Activated CD4-positive, alpha-beta T cell treated with anti-CD3 and anti-CD28 coated beads, Interleukin-2, Interleukin-6, amounts not matched to agents 100 ng/mL and 50 ng/mL, durations not matched to agents 16 hours and 8 hours (primary cell): ENCODE results near the gene VGLL3.

ENCODE experiments used
- DNase-seq: peaks from one replicate; pipeline ENCODE4 v3.0.0-alpha.2; 2020

Gene VGLL3

GRCh38 chr3:86942206-86942605 lies 48.7 kb downstream of the VGLL3 start:
- no peak for DNase-seq

DNA sequence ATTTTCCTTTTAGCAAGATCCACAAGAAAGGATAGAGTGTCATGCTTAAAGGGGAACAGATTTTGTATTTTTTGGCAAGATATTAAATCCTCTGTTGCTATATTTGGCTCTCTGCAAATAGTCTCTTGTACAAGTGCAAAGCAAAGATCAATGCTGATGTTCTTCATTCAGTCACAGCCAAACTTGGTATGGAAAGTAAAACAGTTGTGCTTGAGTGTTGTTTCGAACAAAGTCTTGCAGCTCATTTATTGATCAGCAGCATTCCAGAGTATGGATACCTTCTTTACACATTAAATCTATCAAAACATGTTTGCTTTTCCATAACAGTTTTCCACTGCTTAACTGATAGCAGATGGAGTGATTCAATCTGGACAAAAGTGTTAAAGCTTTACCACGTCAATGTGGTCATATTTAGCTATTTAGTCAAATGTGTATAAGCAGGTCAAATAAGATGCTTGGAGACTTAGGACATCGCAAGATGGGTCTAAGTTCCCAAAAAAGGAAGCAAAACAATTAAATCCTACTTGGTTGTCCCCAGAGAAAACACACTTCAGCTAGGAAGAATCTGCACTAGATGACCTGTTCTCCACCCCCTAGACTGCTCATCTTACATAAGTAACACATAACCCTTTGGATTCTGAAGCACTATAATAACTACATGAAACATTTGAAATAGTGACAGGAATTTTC lies 52.4 kb downstream of the VGLL3 start:
- DNase-seq: no peak

- no peak for DNase-seq
Measured at GRCh38 chr3:86937306-86937791, 53.6 kb downstream of the VGLL3 start.

DNA sequence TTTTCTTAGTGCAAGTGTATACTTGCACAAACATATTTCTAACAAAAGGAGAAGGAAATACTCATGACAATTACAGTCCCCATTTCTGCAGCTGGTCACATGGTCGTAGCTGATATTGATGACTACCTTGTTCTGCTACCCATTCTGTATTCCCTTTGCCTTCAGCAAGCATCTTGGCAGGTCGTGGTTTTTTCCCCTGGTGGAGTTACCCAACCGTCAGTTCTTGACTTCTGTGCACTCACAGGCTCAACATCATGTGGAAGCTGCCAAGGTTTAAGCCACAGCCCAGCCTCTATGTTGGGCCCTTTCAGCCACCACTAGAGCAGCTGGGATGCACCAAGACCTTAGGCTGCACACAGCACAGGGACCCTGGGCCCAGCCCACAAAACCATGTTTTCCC lies 56.1 kb downstream of the VGLL3 start:
- no peak for DNase-seq

DNA sequence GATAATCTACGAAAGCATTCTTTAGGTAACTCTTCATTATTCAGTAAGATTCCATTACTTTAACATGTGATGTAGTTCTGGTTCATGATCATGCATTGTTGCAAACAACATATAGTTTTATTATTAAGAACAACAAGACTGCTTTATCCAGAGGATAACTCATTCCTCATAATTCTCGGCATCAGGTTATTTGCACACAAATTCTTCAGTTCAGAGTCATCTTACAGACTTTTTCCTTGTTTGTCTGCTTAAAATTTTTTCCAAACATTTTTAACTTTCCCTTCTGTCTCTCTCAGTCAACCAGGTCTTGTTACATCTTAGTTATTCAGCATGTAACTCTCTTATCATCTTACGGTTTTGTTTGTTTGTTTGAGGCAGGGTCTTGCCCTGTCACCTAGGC lies 60.1 kb downstream of the VGLL3 start:
- no peak for DNase-seq

DNA sequence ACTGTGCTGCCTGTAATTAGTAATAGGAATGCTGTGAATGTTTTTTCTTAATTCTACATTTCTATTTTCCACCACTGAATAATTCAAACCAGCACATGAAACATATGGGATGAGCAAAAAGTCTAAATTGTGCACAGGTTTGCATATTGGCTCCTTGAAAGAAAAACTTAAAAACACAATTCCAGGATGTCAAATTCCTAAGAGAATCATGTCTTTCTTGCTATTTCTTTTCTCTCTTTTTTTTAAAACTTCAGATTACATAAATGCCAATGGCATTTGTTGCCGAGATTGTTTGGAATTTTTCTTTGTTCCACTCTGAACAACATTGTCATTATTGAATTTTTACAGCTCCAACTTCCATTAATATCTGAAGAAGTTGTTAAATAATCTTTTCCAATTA lies 60.8 kb downstream of the VGLL3 start:
- no peak for DNase-seq

DNA sequence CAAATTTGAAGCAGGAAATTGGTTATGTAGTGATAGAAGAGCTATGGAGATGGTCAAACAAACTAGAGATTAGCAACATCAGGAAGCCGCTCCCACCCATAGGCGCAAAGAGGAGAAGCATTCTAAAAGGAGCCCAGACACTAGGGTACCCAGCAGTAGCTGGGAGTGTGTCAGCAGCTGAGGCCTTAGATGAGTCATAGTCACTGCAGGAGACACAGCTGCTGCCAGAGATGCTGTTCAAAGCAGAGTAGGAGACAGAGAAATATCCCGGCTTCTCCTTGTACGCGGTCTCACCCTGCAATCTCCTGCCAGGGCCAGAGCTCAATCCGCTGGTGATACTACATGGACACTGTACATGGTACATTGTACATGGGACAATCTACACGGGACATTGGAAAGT lies 61.9 kb downstream of the VGLL3 start:
- DNase-seq: no peak

- peak; percentile 4 for DNase-seq
Measured at GRCh38 chr3:86923071-86923491, 67.9 kb downstream of the VGLL3 start.

- DNase-seq: no peak
Measured at GRCh38 chr3:86921971-86922680, 68.8 kb downstream of the VGLL3 start.

DNA sequence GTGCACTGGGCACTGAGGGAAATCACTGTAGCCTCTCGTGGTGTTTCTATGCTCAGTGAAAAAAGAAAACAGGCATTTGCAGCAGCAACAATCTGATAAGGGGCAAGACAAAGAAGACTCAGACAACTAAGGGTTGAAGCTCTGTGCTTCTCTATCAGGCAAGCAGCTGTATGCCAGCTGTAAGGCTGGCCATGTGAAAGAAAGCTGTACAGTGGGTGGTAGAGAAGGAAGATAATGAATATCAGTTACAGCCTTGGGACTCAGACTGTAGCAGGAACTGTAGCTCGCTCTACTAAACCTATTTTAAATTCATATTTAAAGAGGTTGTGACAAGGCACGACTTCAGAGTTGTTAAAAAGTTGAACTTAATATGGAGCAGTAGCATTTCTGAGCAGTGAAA lies 76.3 kb downstream of the VGLL3 start:
- no peak for DNase-seq

GRCh38 chr3:86913160-86913559 lies 77.8 kb downstream of the VGLL3 start:
- no peak for DNase-seq

DNA sequence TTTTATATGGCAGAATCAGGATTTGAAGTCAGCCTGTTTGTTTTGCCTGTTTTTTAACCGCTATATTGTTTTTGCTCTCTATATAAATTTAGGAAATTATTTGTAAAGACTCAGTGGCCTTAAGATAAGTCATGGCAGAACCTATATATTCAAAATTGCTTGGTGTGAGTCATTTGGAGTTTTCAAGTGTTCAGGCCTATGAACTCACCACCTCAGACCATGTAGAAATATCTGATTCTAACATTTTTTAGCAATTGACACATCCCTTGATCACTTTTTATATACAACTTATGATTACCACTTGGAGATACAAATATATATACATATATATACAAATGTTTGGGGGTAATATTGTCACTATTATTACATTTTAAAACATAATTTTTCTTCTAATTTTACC lies 95.7 kb downstream of the VGLL3 start:
- DNase-seq: no peak

- no peak for DNase-seq
Measured at GRCh38 chr3:86890741-86891396, 100.1 kb downstream of the VGLL3 start.
